ACC112 (cell line): Measurements from ENCODE around the gene NYAP1.

Experiments used
- H2AFZ ChIP-seq: fragments of 200-600 bp; sonication (generic); one replicate; pipeline ENCODE4 v1.6.0; 2017; ENCODE audit warnings: antibody characterized with exemption, low read length; ENCODE audit not compliant: unreplicated experiment
- H3K27ac ChIP-seq: fragments of 200-600 bp; sonication (generic); 2 replicates; pipeline ENCODE4 v1.5.1; 2014; ENCODE audit warnings: low read depth, mild to moderate bottlenecking, antibody characterized with exemption, low read length, moderate library complexity
- H3K27me3 ChIP-seq: fragments of 200-600 bp; sonication (generic); 2 replicates; pipeline ENCODE4 v1.6.1; 2014; ENCODE audit warnings: mild to moderate bottlenecking, antibody characterized with exemption, low read length, moderate library complexity, mixed read lengths; ENCODE audit not compliant: insufficient read depth
- H3K36me3 ChIP-seq: fragments of 200-600 bp; sonication (generic); 2 replicates; pipeline ENCODE4 v1.6.1; 2016; ENCODE audit warnings: mild to moderate bottlenecking, antibody characterized with exemption, low read length, moderate library complexity, mixed read lengths; ENCODE audit not compliant: insufficient read depth
- H3K4me1 ChIP-seq: fragments of 200-600 bp; sonication (generic); one replicate; pipeline ENCODE4 v1.6.1; 2016; ENCODE audit warnings: low read length, mixed read lengths; ENCODE audit not compliant: insufficient read depth, unreplicated experiment, control insufficient read depth
- H3K4me3 ChIP-seq: fragments of 200-600 bp; sonication (generic); 2 replicates; pipeline ENCODE4 v1.5.1; 2014; ENCODE audit warnings: mild to moderate bottlenecking, low read depth, low read length
- H3K79me2 ChIP-seq: fragments of 200-600 bp; sonication (generic); one replicate; pipeline ENCODE4 v1.6.0; 2016; ENCODE audit warnings: low read length; ENCODE audit not compliant: control insufficient read depth, unreplicated experiment, insufficient read depth

Gene NYAP1

GRCh38 chr7:100484673-100485045 lies 932 bp downstream of the NYAP1 start:
- peak overlapping the region; percentile 81 for H3K4me3 ChIP-seq

GRCh38 chr7:100485471-100485876 lies 1.7 kb downstream of the NYAP1 start:
- H3K36me3 ChIP-seq, result no peaks in the 10 kb centered on the region
- no peaks in the 10 kb centered on the region for H3K27me3 ChIP-seq
- peak overlapping the region; percentile 44; the same call in 1 of the 2 replicates for H3K27ac ChIP-seq
- H3K79me2 ChIP-seq, result peaks cover 5% of the 10 kb centered on the region
- no peak overlapping the region for H3K4me3 ChIP-seq
- H2AFZ ChIP-seq, result no peak overlapping the region
- H3K4me1 ChIP-seq, result peaks cover 24% of the 10 kb centered on the region

More at GRCh38 chr7:100484673-100485045, 932 bp downstream of the NYAP1 start:
- Histone ChIP-seq H3K27me3 (no peaks in the 10 kb centered on the region), H3K27ac (peak overlapping the region; percentile 44; the same call in 1 of the 2 replicates), H3K36me3 (no peaks in the 10 kb centered on the region), H2AFZ (no peak overlapping the region), H3K79me2 (peaks cover 5% of the 10 kb centered on the region), H3K4me1 (peaks cover 24% of the 10 kb centered on the region)

GRCh38 chr7:100486111-100486636 lies 2.4 kb downstream of the NYAP1 start:
- Histone ChIP-seq H3K4me3 (no peak overlapping the region), H3K27me3 (no peaks in the 10 kb centered on the region), H2AFZ (no peak overlapping the region), H3K36me3 (no peaks in the 10 kb centered on the region), H3K79me2 (peaks cover 5% of the 10 kb centered on the region), H3K27ac (no peak overlapping the region; the same call in 1 of the 2 replicates), H3K4me1 (peaks cover 24% of the 10 kb centered on the region)

- Histone ChIP-seq H3K36me3 (no peaks in the 10 kb centered on the region), H3K27ac (no peak overlapping the region), H3K4me1 (peaks cover 24% of the 10 kb centered on the region), H3K79me2 (peaks cover 5% of the 10 kb centered on the region), H3K4me3 (no peak overlapping the region), H3K27me3 (no peaks in the 10 kb centered on the region), H2AFZ (no peak overlapping the region)
These were observed 3.2 kb downstream of the NYAP1 start for GRCh38 chr7:100486753-100487446.

- Histone ChIP-seq H3K27ac (no peak overlapping the region), H3K79me2 (peaks cover 5% of the 10 kb centered on the region), H3K27me3 (no peaks in the 10 kb centered on the region), H2AFZ (no peak overlapping the region), H3K36me3 (no peaks in the 10 kb centered on the region), H3K4me3 (no peak overlapping the region), H3K4me1 (peaks cover 24% of the 10 kb centered on the region)
These were observed 4.8 kb downstream of the NYAP1 start for GRCh38 chr7:100488333-100489095.

- peaks cover 22% of the 10 kb centered on the region for H3K4me1 ChIP-seq
- no peaks in the 10 kb centered on the region for H3K27me3 ChIP-seq
- no peaks in the 10 kb centered on the region for H3K36me3 ChIP-seq
- H3K27ac ChIP-seq, result no peak overlapping the region
- peaks cover 5% of the 10 kb centered on the region for H3K79me2 ChIP-seq
- no peak overlapping the region for H3K4me3 ChIP-seq
- no peak overlapping the region for H2AFZ ChIP-seq
These were observed 5.4 kb downstream of the NYAP1 start for GRCh38 chr7:100489121-100489520.

- Histone ChIP-seq H2AFZ (no peak overlapping the region), H3K27me3 (no peaks in the 10 kb centered on the region), H3K79me2 (peaks cover under 1% of the 10 kb centered on the region), H3K4me3 (no peak overlapping the region), H3K27ac (no peak overlapping the region), H3K4me1 (peaks cover 15% of the 10 kb centered on the region), H3K36me3 (no peaks in the 10 kb centered on the region)
These were observed 6.1 kb downstream of the NYAP1 start for GRCh38 chr7:100489824-100490223.

GRCh38 chr7:100490483-100491191 lies 6.9 kb downstream of the NYAP1 start:
- Histone ChIP-seq H3K27ac (no peak overlapping the region), H3K4me3 (no peak overlapping the region)

GRCh38 chr7:100491192-100491578 lies 7.5 kb downstream of the NYAP1 start:
- Histone ChIP-seq H2AFZ (no peak overlapping the region), H3K27me3 (no peaks in the 10 kb centered on the region), H3K36me3 (no peaks in the 10 kb centered on the region), H3K79me2 (no peaks in the 10 kb centered on the region), H3K4me3 (no peak overlapping the region), H3K27ac (no peak overlapping the region), H3K4me1 (peaks cover under 1% of the 10 kb centered on the region)

More at GRCh38 chr7:100490483-100491191, 6.9 kb downstream of the NYAP1 start:
- H3K4me1 ChIP-seq, result peaks cover 6% of the 10 kb centered on the region
- no peak overlapping the region for H2AFZ ChIP-seq
- no peaks in the 10 kb centered on the region for H3K27me3 ChIP-seq
- H3K79me2 ChIP-seq, result no peaks in the 10 kb centered on the region
- no peaks in the 10 kb centered on the region for H3K36me3 ChIP-seq

- Histone ChIP-seq H3K79me2 (no peaks in the 10 kb centered on the region), H3K4me3 (no peak overlapping the region; the same call in 1 of the 2 replicates), H3K27me3 (no peaks in the 10 kb centered on the region), H3K4me1 (no peaks in the 10 kb centered on the region), H3K27ac (no peak overlapping the region), H2AFZ (no peak overlapping the region), H3K36me3 (no peaks in the 10 kb centered on the region)
These were observed 9.2 kb downstream of the NYAP1 start for GRCh38 chr7:100492738-100493475.
